Epithelial cell of proximal tubule (primary cell): Measurements from ENCODE around the gene CLIC4. TPM values are rescaled to one million over a fixed set of nuclear protein-coding genes. Genes with fewer than 3 reads are reported as not detected.
"Not testable (repeated sequence)": the region's sequence is repeated elsewhere in the genome, so short reads cannot be mapped to it uniquely, and the experiment has no call there.

ENCODE experiments used
- DNase-seq: peaks from one replicate; pipeline ENCODE4 v3.0.0-alpha.2; 2011; ENCODE audit warnings: low read depth
- H3K4me3 ChIP-seq: 2 replicates; pipeline ENCODE4 v1.5.1; 2011; ENCODE audit warnings: low read depth, mild to moderate bottlenecking, low read length
- total RNA-seq: library from RNA; depleted of rRNA; stranded (reverse); fragments of >200 nt; gene quantifications from 2 replicates; pipeline ENCODE4 v1.2.3, GENCODE V29; 2015
- TF ChIP-seq, protein P1 (sequence below): conservative IDR thresholded peaks from 2 replicates; pipeline ENCODE4 v1.5.1; 2012; ENCODE audit warnings: low read depth, mild to moderate bottlenecking, low read length

Gene CLIC4
- total RNA-seq, 1 donor from 2014 or later: 143 TPM

DNA sequence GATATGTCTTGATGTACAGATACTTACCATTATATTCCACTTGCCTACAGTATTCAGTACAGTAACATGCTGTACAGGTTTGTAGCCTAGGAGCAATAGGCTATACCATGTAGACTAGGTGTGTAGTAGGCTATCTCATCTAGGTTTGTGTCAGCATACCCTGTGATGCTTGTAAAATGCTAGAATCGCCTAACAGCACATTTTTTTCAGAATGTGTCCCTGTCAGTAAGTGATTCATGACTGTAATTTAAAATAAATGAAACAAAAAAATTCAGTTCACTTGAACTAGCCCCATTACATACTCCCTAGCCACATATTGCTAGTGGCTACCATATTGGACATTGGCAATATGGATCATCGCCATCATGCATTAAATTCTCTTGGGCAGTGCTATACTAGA, 51.3 kb downstream of the CLIC4 start:
- no peak overlapping the region for H3K4me3 ChIP-seq
- TF ChIP-seq, protein P1, sequence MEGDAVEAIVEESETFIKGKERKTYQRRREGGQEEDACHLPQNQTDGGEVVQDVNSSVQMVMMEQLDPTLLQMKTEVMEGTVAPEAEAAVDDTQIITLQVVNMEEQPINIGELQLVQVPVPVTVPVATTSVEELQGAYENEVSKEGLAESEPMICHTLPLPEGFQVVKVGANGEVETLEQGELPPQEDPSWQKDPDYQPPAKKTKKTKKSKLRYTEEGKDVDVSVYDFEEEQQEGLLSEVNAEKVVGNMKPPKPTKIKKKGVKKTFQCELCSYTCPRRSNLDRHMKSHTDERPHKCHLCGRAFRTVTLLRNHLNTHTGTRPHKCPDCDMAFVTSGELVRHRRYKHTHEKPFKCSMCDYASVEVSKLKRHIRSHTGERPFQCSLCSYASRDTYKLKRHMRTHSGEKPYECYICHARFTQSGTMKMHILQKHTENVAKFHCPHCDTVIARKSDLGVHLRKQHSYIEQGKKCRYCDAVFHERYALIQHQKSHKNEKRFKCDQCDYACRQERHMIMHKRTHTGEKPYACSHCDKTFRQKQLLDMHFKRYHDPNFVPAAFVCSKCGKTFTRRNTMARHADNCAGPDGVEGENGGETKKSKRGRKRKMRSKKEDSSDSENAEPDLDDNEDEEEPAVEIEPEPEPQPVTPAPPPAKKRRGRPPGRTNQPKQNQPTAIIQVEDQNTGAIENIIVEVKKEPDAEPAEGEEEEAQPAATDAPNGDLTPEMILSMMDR: no peak
- DNase-seq: no peak

DNA sequence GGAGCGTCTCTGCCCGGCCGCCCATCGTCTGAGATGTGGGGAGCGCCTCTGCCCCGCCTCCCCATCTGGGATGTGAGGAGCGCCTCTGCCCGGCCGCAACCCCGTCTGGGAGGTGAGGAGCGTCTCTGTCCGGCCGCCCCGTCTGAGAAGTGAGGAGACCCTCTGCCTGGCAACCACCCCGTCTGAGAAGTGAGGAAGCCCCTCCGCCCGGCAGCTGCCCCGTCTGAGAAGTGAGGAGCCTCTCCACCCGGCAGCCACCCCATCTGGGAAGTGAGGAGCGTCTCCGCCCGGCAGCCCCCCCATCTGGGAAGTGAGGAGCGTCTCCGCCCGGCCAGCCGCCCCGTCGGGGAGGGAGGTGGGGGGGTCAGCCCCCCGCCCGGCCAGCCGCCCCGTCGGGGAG, 54.0 kb downstream of the CLIC4 start:
- H3K4me3 ChIP-seq, DNase-seq: not testable (repeated sequence)

DNA sequence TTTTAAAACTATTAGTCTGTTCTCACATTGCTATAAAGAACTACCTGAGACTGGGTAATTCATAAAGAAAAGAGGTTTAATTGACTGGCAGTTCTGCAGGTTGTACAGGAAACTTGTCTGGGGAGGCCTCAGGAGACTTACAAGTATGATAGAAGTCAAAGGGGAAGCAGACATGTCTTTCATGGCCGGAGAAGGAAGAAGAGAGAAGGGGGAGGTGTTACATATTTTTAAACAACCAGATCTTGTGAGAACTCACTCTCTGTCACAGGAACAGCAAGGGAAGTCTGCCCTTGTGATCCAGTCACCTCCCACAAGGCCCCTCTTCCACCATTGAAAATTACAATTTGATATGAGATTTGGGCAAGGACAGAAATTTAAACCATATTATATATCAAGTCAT, 55.9 kb downstream of the CLIC4 start:
- TF ChIP-seq, protein P1: no peak
- no peak for DNase-seq
- H3K4me3 ChIP-seq: no peak overlapping the region

DNA sequence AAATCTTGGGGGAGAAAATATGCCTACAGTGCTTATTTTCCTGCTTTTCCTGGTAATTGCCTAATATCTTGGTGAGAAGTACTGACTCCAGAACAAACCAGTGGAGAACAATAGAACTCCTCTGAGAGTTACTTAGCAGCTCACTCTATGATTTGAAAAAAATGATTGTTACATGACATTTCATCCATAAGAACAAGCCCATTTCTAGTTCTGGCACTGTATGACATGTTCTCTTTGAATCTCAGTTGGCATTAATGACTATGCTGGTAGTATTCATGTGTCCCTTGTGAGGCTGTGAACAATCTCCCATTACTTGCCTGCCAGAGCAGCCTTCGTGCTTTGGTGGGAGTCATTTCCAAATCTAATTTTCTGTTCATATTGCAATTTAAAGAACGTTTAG, 58.0 kb downstream of the CLIC4 start:
- DNase-seq: no peak
- TF ChIP-seq, protein P1: no peak
- H3K4me3 ChIP-seq: no peak overlapping the region

DNA sequence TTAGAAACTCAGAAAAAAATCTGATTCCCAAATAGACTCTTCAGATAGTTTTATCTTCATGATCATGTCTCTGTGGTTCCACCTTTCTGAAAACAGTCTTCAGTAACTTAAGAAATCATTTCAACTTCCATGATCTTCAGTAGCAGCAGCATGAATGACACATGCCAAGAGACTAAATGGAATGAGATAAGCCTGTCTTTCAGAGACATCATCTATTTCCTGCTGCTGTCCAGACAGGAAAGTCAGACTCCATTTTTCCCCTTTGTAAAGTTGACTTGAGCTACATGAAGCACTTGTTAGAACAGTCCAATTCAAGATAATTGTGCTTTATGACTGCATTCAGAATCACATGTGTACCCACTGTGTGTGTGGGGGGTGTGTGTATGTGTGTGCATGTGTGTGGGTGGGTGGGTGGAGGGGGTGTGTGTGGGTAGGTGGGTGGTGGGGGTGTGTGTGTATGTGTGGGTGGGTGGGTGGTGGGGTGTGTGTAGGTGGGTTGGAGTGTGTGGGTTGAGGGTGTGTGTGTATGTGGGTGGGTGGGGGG, 58.8 kb downstream of the CLIC4 start:
- no peak for DNase-seq
- H3K4me3 ChIP-seq: no peak overlapping the region
- TF ChIP-seq, protein P1: no peak

DNA sequence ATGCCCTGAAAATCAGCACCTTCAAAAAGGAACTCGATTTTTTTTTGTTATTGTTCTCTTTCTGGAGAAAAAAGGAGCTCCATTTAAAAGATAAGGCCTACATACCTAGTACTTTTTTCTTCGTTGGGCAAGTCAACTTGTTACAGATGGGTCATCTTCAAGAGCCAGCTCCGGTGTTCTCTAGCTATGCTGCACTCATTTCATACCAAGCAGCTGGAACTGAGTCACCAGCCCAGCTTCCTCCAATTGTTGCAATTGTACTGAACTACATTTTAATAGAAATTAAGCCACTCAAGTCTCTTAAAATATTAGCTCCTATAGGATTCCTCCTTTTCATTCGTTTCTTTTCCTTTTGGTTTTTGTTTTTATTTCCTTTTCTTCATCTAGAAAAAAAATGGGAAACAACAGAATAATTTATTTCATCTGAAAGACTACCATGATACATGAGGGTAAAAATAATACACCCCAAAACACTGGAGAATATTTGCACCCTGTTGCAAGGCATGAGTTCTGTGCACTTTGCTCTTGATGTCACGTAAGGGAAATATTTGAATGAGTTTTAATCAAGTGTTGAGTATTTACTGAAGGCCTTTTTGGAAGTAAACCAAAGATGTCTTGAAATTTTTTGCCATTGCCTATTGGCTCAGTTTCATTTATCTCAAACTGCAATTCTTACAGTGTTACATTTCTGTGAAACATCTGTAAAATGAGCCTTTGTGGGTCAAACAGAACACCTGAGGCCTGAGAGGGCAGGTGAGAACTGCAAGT, 60.5 kb downstream of the CLIC4 start:
- no peak overlapping the region for H3K4me3 ChIP-seq
- TF ChIP-seq, protein P1: no peak
- no peak for DNase-seq

DNA sequence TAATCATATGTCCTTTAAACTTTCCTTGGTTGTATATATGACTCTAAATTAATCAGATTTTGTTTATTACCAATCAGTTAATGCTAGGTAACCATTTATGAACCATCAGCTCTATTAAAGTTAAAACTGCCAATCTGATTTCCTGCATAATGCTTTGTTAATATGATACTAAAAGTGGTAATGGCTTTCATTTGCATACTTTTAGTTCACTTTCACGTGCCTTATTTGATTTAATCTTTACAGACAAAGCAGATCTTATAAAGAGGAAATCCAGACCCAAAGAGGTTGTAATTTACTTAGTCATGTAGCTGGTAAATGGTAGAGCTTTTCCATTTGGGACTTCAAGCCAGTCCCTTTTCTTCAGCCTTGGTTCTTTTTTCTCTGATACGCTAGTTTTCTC, 61.3 kb downstream of the CLIC4 start:
- no peak overlapping the region for H3K4me3 ChIP-seq
- TF ChIP-seq, protein P1: no peak
- DNase-seq: no peak

DNA sequence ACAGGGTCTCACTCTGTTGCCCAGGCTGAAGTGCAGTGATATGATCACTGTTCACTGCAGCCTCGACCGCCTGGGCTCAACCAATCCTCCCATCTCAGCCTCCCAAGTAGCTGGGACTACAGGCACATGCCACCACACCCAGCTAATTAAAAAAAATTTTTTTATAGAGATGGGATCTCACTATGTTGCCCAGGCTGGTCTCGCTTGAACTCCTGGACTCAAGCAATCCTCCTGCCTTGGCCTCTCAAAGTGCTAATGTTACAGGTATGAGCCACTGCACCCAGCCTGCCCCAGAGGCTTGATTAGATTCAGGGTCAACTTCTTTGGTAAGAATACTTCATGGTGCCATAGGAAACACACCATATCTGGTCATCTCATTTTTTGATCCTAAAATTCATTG, 66.2 kb downstream of the CLIC4 start:
- not testable (repeated sequence) for DNase-seq, H3K4me3 ChIP-seq

DNA sequence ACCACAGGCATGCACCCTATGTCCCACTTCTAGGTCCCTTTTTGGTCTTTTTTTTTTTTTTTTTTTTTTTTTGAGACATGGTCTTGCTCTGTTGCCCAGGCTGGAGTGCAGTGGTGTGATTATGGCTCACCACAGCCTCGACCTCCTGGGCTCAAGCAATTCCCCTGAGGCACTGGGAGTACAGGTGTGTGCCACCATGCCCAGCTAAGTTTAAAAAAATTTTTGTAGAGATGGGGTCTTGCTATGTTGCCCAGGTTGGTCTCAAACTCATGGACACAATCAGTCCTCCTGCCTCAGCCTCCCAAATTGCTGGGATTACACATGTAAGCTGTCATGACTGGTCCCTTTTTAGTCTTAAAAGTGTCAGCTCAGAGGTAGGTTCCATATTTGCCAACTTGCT, 75.0 kb downstream of the CLIC4 start:
- not testable (repeated sequence) for DNase-seq, H3K4me3 ChIP-seq
